Stimulated activated CD8-positive, alpha-beta memory T cell treated with anti-CD3 and anti-CD28 coated beads, Interleukin-12 subunit alpha, Interleukin-12 subunit beta, amount 100 ng/mL, for 4 hours (primary cell): ENCODE data around the gene CLIC6.
"Not testable (repeated sequence)": the region's sequence is repeated elsewhere in the genome, so short reads cannot be mapped to it uniquely, and the experiment has no call there.

Experiments
- DNase-seq: peaks from one replicate; pipeline ENCODE4 v3.0.0-alpha.2; 2020; ENCODE audit warnings: low read depth

CLIC6 gene

GRCh38 chr21:34653522-34653921, 15.3 kb upstream of the CLIC6 start:
- DNase-seq: no peak

GRCh38 chr21:34661848-34662247, 6.9 kb upstream of the CLIC6 start:
- DNase-seq: no peak

- no peak for DNase-seq
Observed at GRCh38 chr21:34667761-34668160, 1.0 kb upstream of the CLIC6 start.

- no peak for DNase-seq
Observed at GRCh38 chr21:34669149-34669879, 520 bp downstream of the CLIC6 start.

- DNase-seq: not testable (repeated sequence)
Observed at GRCh38 chr21:34669880-34670219, 1.1 kb downstream of the CLIC6 start.

- no peak for DNase-seq
Observed at GRCh38 chr21:34670220-34670961, 1.6 kb downstream of the CLIC6 start.

- no peak for DNase-seq
Observed at GRCh38 chr21:34670962-34671348, 2.2 kb downstream of the CLIC6 start.

GRCh38 chr21:34671462-34671861, 2.7 kb downstream of the CLIC6 start:
- no peak for DNase-seq

GRCh38 chr21:34671891-34672290, 3.1 kb downstream of the CLIC6 start:
- DNase-seq: no peak

- DNase-seq: no peak
Observed at GRCh38 chr21:34673006-34673405, 4.2 kb downstream of the CLIC6 start.

- DNase-seq: no peak
Observed at GRCh38 chr21:34674468-34674867, 5.7 kb downstream of the CLIC6 start.

GRCh38 chr21:34675871-34676270, 7.1 kb downstream of the CLIC6 start:
- no peak for DNase-seq

- DNase-seq: no peak
Observed at GRCh38 chr21:34679051-34679450, 10.3 kb downstream of the CLIC6 start.

GRCh38 chr21:34684174-34684876, 15.5 kb downstream of the CLIC6 start:
- DNase-seq: no peak

GRCh38 chr21:34687065-34687464, 18.3 kb downstream of the CLIC6 start:
- DNase-seq: no peak

GRCh38 chr21:34687745-34688144, 19.0 kb downstream of the CLIC6 start:
- no peak for DNase-seq

GRCh38 chr21:34688145-34688544, 19.4 kb downstream of the CLIC6 start:
- no peak for DNase-seq

- no peak for DNase-seq
Observed at GRCh38 chr21:34688715-34689114, 19.9 kb downstream of the CLIC6 start.

GRCh38 chr21:34690041-34690792, 21.4 kb downstream of the CLIC6 start:
- no peak for DNase-seq

GRCh38 chr21:34690793-34691175, 22.0 kb downstream of the CLIC6 start:
- DNase-seq: no peak

GRCh38 chr21:34691390-34692032, 22.7 kb downstream of the CLIC6 start:
- no peak for DNase-seq

GRCh38 chr21:34692458-34693020, 23.7 kb downstream of the CLIC6 start:
- no peak for DNase-seq
